ENCODE data around the gene AXIN1. TPM values are rescaled to one million over a fixed set of nuclear protein-coding genes. Genes with fewer than 3 reads are reported as not detected.
A peak's percentile ranks its signal among the peaks of the same experiment; 100 is the strongest.

Gene AXIN1
- total RNA-seq, 1 experiment from 2014 or later: 53.3 TPM

- ATAC-seq: no peak
- H3K36me3 ChIP-seq (ENCODE audit: control insufficient read depth, insufficient read depth, low read length): no peaks in the 10 kb centered on the region
- CTCF ChIA-PET: no interaction called here
- BruUV-seq (replicated peaks): no TSS peak
- peaks cover 2% of the 10 kb centered on the region for H3K4me1 ChIP-seq (ENCODE audit: control insufficient read depth, insufficient read depth, low read length)
- intact Hi-C loops (cut with micrococcal nuclease; ENCODE audit: unreplicated experiment): no loop called here
- no peaks in the 10 kb centered on the region for H3K9me3 ChIP-seq (ENCODE audit: control insufficient read depth, insufficient read depth, low read depth, low read length)
- TF ChIP-seq REST (IDR thresholded peaks at IDR 0.05; ENCODE audit: insufficient read depth in 1 of 2, low read depth in 2 of 2, low read length in 1 of 2) (no peak), TCF7L2 (IDR thresholded peaks at IDR 0.05; ENCODE audit: low read depth, low read length) (no peak), CTCF (IDR thresholded peaks at IDR 0.05) (no peak), SIN3A (IDR thresholded peaks at IDR 0.05; ENCODE audit: borderline replicate concordance, insufficient read depth, low read depth, low read length) (no peak), POLR2AphosphoS5 (IDR thresholded peaks at IDR 0.05; ENCODE audit: low read depth, low read length) (no peak)
- H3K27ac ChIP-seq (ENCODE audit: low read length): no peak overlapping the region
- in situ Hi-C loops (cut with HindIII; ENCODE audit: low pct_unique_long_range_greater_than_20kb, low sequenced_read_pairs): no loop called here
- H3K4me3 ChIP-seq (ENCODE audit: low read depth in 2 of 2, low read length in 2 of 2): no peak overlapping the region
- POLR2A ChIA-PET: no interaction called here
- no peak for DNase-seq (ENCODE audit: low read depth, low spot score)
- no peaks in the 10 kb centered on the region for H3K27me3 ChIP-seq (ENCODE audit: control insufficient read depth, insufficient read depth, low read length)
Measured at GRCh38 chr16:285146-286055, 67.1 kb downstream of the AXIN1 start.

- Histone ChIP-seq H3K27ac (ENCODE audit: low read length) (no peak overlapping the region), H3K4me3 (ENCODE audit: low read depth in 2 of 2, low read length in 2 of 2) (no peak overlapping the region), H3K36me3 (ENCODE audit: control insufficient read depth, insufficient read depth, low read length) (no peaks in the 10 kb centered on the region), H3K27me3 (ENCODE audit: control insufficient read depth, insufficient read depth, low read length) (no peaks in the 10 kb centered on the region), H3K9me3 (ENCODE audit: control insufficient read depth, insufficient read depth, low read depth, low read length) (no peaks in the 10 kb centered on the region), H3K4me1 (ENCODE audit: control insufficient read depth, insufficient read depth, low read length) (peaks cover 2% of the 10 kb centered on the region)
- no TSS peak for BruUV-seq (replicated peaks)
- ATAC-seq: 0 out of 2 replicates have a peak, but pooled peaks have one; percentile 1
- in situ Hi-C loops (cut with HindIII; ENCODE audit: low pct_unique_long_range_greater_than_20kb, low sequenced_read_pairs): no loop called here
- POLR2A ChIA-PET: no interaction called here
- no peak for TF ChIP-seq TCF7L2 (IDR thresholded peaks at IDR 0.05; ENCODE audit: low read depth, low read length)
- no peak for TF ChIP-seq POLR2AphosphoS5 (IDR thresholded peaks at IDR 0.05; ENCODE audit: low read depth, low read length)
- no peak for TF ChIP-seq CTCF (IDR thresholded peaks at IDR 0.05)
- no peak for TF ChIP-seq REST (IDR thresholded peaks at IDR 0.05; ENCODE audit: insufficient read depth in 1 of 2, low read depth in 2 of 2, low read length in 1 of 2)
- no peak for TF ChIP-seq SIN3A (IDR thresholded peaks at IDR 0.05; ENCODE audit: borderline replicate concordance, insufficient read depth, low read depth, low read length)
- DNase-seq (ENCODE audit: low read depth, low spot score): no peak
- intact Hi-C loops (cut with micrococcal nuclease; ENCODE audit: unreplicated experiment): no loop called here
- CTCF ChIA-PET: no interaction called here
Measured at GRCh38 chr16:284204-285120, 68.1 kb downstream of the AXIN1 start.
